NT2/D1 (cell line): ENCODE results near the gene INS.

Experiments
- SUZ12 ChIP-seq: IDR thresholded peaks from 2 replicates; pipeline ENCODE4 v1.6.1; 2011; ENCODE audit not compliant: insufficient read length, insufficient read depth; ENCODE audit errors: extremely low read depth
- YY1 ChIP-seq: IDR thresholded peaks from 2 replicates; pipeline ENCODE4 v1.6.1; 2011; ENCODE audit not compliant: insufficient read length, insufficient read depth
- ZNF274 ChIP-seq: IDR thresholded peaks from 2 replicates; pipeline ENCODE4 v1.6.1; 2011; ENCODE audit warnings: mild to moderate bottlenecking, low read depth, low read length

DNA sequence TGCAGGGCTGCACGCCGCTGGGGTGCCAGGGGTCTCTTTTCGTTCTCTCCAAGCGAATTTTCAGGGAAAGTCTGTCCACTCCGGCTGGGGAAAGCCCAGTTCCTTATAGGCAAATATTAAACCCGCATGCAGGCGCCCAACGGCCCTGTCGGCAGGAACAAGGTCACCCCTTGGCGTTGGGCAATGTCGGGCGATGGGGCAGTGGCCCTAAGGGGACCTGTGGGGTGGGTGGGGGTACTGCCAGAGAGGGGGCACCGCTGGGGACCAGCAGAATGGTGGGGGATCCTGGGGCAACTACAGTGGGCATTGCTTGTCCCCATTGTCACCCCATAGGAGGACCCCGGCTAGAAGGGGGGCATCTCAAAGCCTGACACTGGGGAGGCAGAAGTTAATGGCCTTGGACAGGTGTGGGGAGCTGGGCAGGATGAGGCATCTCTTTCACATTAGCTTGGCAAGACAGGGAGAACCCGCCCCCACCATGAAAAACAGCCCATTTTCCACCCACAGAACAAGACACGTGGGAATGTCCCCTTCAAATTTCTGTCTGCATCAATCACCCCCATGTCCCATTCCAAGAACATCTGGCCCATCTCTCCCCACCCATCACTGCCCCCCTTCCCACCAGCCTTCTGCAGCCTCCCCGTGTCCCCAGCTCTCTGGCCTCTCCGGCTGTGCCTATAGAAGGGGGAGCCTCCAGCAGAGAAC, 16.3 kb downstream of the INS start:
- no peak for TF ChIP-seq SUZ12
- TF ChIP-seq YY1 = no peak
- TF ChIP-seq ZNF274 = no peak
